Measurements from ENCODE around the gene PPARG. TPM values are rescaled to one million over a fixed set of nuclear protein-coding genes. Genes with fewer than 3 reads are reported as not detected.

PPARG gene
- total and polyA plus RNA-seq, 2 experiments from 2014 or later: 25.1 to 37.9 TPM

- Histone ChIP-seq H3K79me2 (peaks cover 78% of the 10 kb centered on the region), H3K27me3 (no peaks in the 10 kb centered on the region), H4K20me1 (ENCODE audit: insufficient read depth, poor library complexity, severe bottlenecking) (no peaks in the 10 kb centered on the region), H3K9me3 (ENCODE audit: low read depth) (no peaks in the 10 kb centered on the region), H3K36me3 (replicated peaks; ENCODE audit: insufficient read depth, low read depth) (no peaks in the 10 kb centered on the region), H3K4me3 (no peak overlapping the region), H3K4me2 (no peak overlapping the region), H2AFZ (no peak overlapping the region), H3K4me1 (ENCODE audit: insufficient read depth) (peaks cover 7% of the 10 kb centered on the region), H3K9me2 (replicated peaks; ENCODE audit: insufficient read depth) (no peaks in the 10 kb centered on the region), H3K27ac (peak overlapping the region; percentile 11)
- no peak for TF ChIP-seq CTCF (IDR thresholded peaks at IDR 0.05; ENCODE audit: poor library complexity)
- TF ChIP-seq EZH2phosphoT487 (IDR thresholded peaks at IDR 0.05; ENCODE audit: low read depth, severe bottlenecking, unreplicated experiment): no peak
- no peak for TF ChIP-seq EZH2 (IDR thresholded peaks at IDR 0.05; ENCODE audit: borderline replicate concordance)
- peak; percentile 38 for DNase-seq (ENCODE audit: low spot score)
- WGBS (ENCODE audit: low lambda C conversion rate, missing lambda C conversion rate): 72% methylated on average over 6 of the region's 6 CpGs
These were observed 6.2 kb downstream of the PPARG start for GRCh38 chr3:12294885-12295580.

DNA sequence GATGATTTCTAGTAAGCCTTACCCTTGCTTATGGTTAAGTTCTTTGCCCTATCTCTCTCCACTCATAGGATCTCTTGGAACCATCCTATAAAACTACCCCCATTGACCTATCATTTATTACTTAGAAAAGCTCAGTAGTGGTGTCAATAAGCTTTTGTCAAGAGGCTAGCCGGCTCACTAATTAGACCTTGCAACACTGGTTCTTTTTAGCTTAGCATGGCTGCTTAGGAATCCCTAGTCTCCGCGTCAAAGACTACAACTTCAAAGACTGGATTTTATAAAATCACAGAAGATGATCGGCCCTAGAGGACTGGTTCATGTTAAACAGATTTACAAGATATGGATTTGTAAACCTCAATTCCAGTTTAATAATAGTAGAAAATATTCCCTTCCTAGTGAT is 7.6 kb downstream of the PPARG start:
- Histone ChIP-seq H3K9me3 (ENCODE audit: low read depth) (no peaks in the 10 kb centered on the region), H3K4me2 (no peak overlapping the region), H3K27ac (no peak overlapping the region), H3K27me3 (no peaks in the 10 kb centered on the region), H3K4me1 (ENCODE audit: insufficient read depth) (peaks cover 7% of the 10 kb centered on the region), H2AFZ (no peak overlapping the region), H3K9me2 (replicated peaks; ENCODE audit: insufficient read depth) (no peaks in the 10 kb centered on the region), H3K4me3 (no peak overlapping the region), H4K20me1 (ENCODE audit: insufficient read depth, poor library complexity, severe bottlenecking) (no peaks in the 10 kb centered on the region), H3K79me2 (peaks cover 75% of the 10 kb centered on the region), H3K36me3 (replicated peaks; ENCODE audit: insufficient read depth, low read depth) (no peaks in the 10 kb centered on the region)
- WGBS (ENCODE audit: low lambda C conversion rate, missing lambda C conversion rate): 61% methylated on average over 4 of the region's 4 CpGs
- DNase-seq (ENCODE audit: low spot score): no peak
- no peak for TF ChIP-seq EZH2 (IDR thresholded peaks at IDR 0.05; ENCODE audit: borderline replicate concordance)
- TF ChIP-seq EZH2phosphoT487 (IDR thresholded peaks at IDR 0.05; ENCODE audit: low read depth, severe bottlenecking, unreplicated experiment): no peak
- TF ChIP-seq CTCF (IDR thresholded peaks at IDR 0.05; ENCODE audit: poor library complexity): no peak

- DNase-seq (ENCODE audit: low spot score): no peak
- no peaks in the 10 kb centered on the region for H3K27me3 ChIP-seq
- no peak overlapping the region for H3K27ac ChIP-seq
- no peaks in the 10 kb centered on the region for H3K36me3 ChIP-seq (replicated peaks; ENCODE audit: insufficient read depth, low read depth)
- TF ChIP-seq EZH2 (IDR thresholded peaks at IDR 0.05; ENCODE audit: borderline replicate concordance) (no peak), EZH2phosphoT487 (IDR thresholded peaks at IDR 0.05; ENCODE audit: low read depth, severe bottlenecking, unreplicated experiment) (no peak), CTCF (IDR thresholded peaks at IDR 0.05; ENCODE audit: poor library complexity) (no peak)
- peaks cover 7% of the 10 kb centered on the region for H3K4me1 ChIP-seq (ENCODE audit: insufficient read depth)
- no peaks in the 10 kb centered on the region for H4K20me1 ChIP-seq (ENCODE audit: insufficient read depth, poor library complexity, severe bottlenecking)
- no peaks in the 10 kb centered on the region for H3K9me2 ChIP-seq (replicated peaks; ENCODE audit: insufficient read depth)
- no peak overlapping the region for H3K4me3 ChIP-seq
- peaks cover 57% of the 10 kb centered on the region for H3K79me2 ChIP-seq
- no peak overlapping the region for H2AFZ ChIP-seq
- whole genome bisulfite sequencing (ENCODE audit: low lambda C conversion rate, missing lambda C conversion rate): 61% methylated on average over 8 of the region's 8 CpGs
- no peaks in the 10 kb centered on the region for H3K9me3 ChIP-seq (ENCODE audit: low read depth)
- H3K4me2 ChIP-seq: no peak overlapping the region
These were observed 10.2 kb downstream of the PPARG start for GRCh38 chr3:12299026-12299425.

All from hepatocyte (in vitro differentiated cells).